Caco-2 (cell line): ENCODE data around the gene ZNF630. TPM values are rescaled to one million over a fixed set of nuclear protein-coding genes. Genes with fewer than 3 reads are reported as not detected.
"Not testable (repeated sequence)": the region's sequence is repeated elsewhere in the genome, so short reads cannot be mapped to it uniquely, and the experiment has no call there.

ENCODE experiments used
- BruUV-seq: library from RNA; stranded (reverse); fragments of 400-500 nt; replicated peaks from 2 replicates; lab custom pipeline; 2021; lab: Mats Ljungman, UMichigan
- CTCF ChIA-PET: fragments of 300-600 bp; sonication (Branson Sonifier 250); formaldehyde crosslinking; loops from one replicate; lab custom pipeline; 2022; ENCODE audit warnings: antibody characterized with exemption; lab: Charles Lee
- POLR2A ChIA-PET: fragments of 300-600 bp; sonication (Branson Sonifier 250); formaldehyde crosslinking; loops from one replicate; lab custom pipeline; 2022; ENCODE audit warnings: antibody characterized with exemption; lab: Charles Lee
- DNase-seq, 2 experiments: peaks; one replicate each; pipeline versions ENCODE4 v3.0.0 to v3.0.0-alpha.2; 2020 to 2022
- H3K27me3 ChIP-seq: replicated peaks from 2 replicates; pipeline ENCODE4 v1.6.0; 2011; ENCODE audit warnings: low read length; ENCODE audit not compliant: control insufficient read depth, insufficient read depth
- H3K36me3 ChIP-seq: 2 replicates; pipeline ENCODE4 v1.5.1; 2011; ENCODE audit warnings: low read length; ENCODE audit not compliant: control insufficient read depth, insufficient read depth
- H3K4me1 ChIP-seq: fragments of 250-450 bp; sonication (Bioruptor Pico); 2 replicates; pipeline ENCODE4 v1.5.1; 2020; ENCODE audit warnings: mild to moderate bottlenecking
- H3K4me3 ChIP-seq: 2 replicates; pipeline ENCODE4 v1.5.1; 2011; ENCODE audit warnings: low read depth, mild to moderate bottlenecking, control low read depth, low read length
- H3K9me3 ChIP-seq: fragments of 250-450 bp; sonication (Bioruptor Pico); 2 replicates; pipeline ENCODE4 v1.5.1; 2020; ENCODE audit warnings: mild to moderate bottlenecking, moderate library complexity
- H3K27ac Mint-ChIP-seq: one replicate; pipeline ENCODE4 v1.8.0; 2022; ENCODE audit warnings: mixed read lengths; ENCODE audit not compliant: unreplicated experiment
- H3K27me3 Mint-ChIP-seq: one replicate; pipeline ENCODE4 v1.8.0; 2022; ENCODE audit warnings: mixed read lengths; ENCODE audit not compliant: insufficient read depth, unreplicated experiment
- H3K36me3 Mint-ChIP-seq: one replicate; pipeline ENCODE4 v1.8.0; 2022; ENCODE audit warnings: mild to moderate bottlenecking, mixed read lengths; ENCODE audit not compliant: insufficient read depth, unreplicated experiment
- H3K4me1 Mint-ChIP-seq: one replicate; pipeline ENCODE4 v1.8.0; 2022; ENCODE audit warnings: low read depth, mixed read lengths; ENCODE audit not compliant: unreplicated experiment
- H3K4me3 Mint-ChIP-seq: one replicate; pipeline ENCODE4 v1.8.0; 2022; ENCODE audit warnings: mild to moderate bottlenecking, moderate library complexity, mixed read lengths; ENCODE audit not compliant: unreplicated experiment
- H3K9me3 Mint-ChIP-seq: one replicate; pipeline ENCODE4 v1.8.0; 2022; ENCODE audit warnings: mixed read lengths; ENCODE audit not compliant: unreplicated experiment
- CTCF ChIP-seq, 2 experiments: fragments of 200-600 bp in 1 of 2; IDR thresholded peaks; 1 replicate in 1 of 2; 2 replicates in 1 of 2; pipeline versions ENCODE4 v1.5.1 to v1.8.0; 2011 to 2022; ENCODE audit warnings: antibody characterized with exemption in 1 of 2, control low read depth in 1 of 2, inconsistent platforms in 1 of 2, low read depth in 1 of 2, low read length in 1 of 2, mild to moderate bottlenecking in 1 of 2, moderate library complexity in 1 of 2; ENCODE audit not compliant: insufficient read depth in 1 of 2, severe bottlenecking in 1 of 2, unreplicated experiment in 1 of 2
- intact Hi-C: fragments of 100-400 bp; cut with micrococcal nuclease; formaldehyde crosslinking; loops from one replicate; pipeline ENCODE4 v1.10.0; 2022; ENCODE audit not compliant: unreplicated experiment
- total RNA-seq: library from RNA; stranded (reverse); gene quantifications from 2 replicates; pipeline ENCODE4 v1.2.3, GENCODE V29; 2022

Gene ZNF630
- total RNA-seq, 1 experiment from 2014 or later: 2.7 TPM

GRCh38 chrX:48035891-48036290, 35.5 kb downstream of the ZNF630 start:
- no peaks in the 10 kb centered on the region for H3K36me3 Mint-ChIP-seq
- no peak for TF ChIP-seq CTCF (IDR thresholded peaks at IDR 0.05; ENCODE audit: insufficient read depth in 1 of 2, low read depth in 1 of 2, low read length in 1 of 2, severe bottlenecking in 1 of 2, unreplicated experiment in 1 of 2)
- no peak overlapping the region for H3K4me3 Mint-ChIP-seq
- Histone ChIP-seq H3K36me3 (no peaks in the 10 kb centered on the region), H3K9me3 (no peaks in the 10 kb centered on the region), H3K4me1 (0 out of 2 replicates have a peak, but pooled peaks cover 2% of the 10 kb centered on the region), H3K27me3 (no peaks in the 10 kb centered on the region), H3K4me3 (no peak overlapping the region)
- peak; percentile 32 to 52 for DNase-seq
- intact Hi-C loops: no loop called here
- BruUV-seq: no TSS peak
- ChIA-PET CTCF (no interaction called here), POLR2A (no interaction called here)
- peaks cover 13% of the 10 kb centered on the region for H3K4me1 Mint-ChIP-seq
- H3K27ac Mint-ChIP-seq: peak overlapping the region; percentile 15
- H3K9me3 Mint-ChIP-seq: peaks cover 9% of the 10 kb centered on the region
- peaks cover 2% of the 10 kb centered on the region for H3K27me3 Mint-ChIP-seq

GRCh38 chrX:48030641-48031173, 40.7 kb downstream of the ZNF630 start:
- H3K27ac Mint-ChIP-seq, POLR2A ChIA-PET, intact Hi-C loops, H3K36me3 ChIP-seq, H3K9me3 ChIP-seq, DNase-seq, H3K9me3 Mint-ChIP-seq, H3K36me3 Mint-ChIP-seq, CTCF ChIA-PET, H3K27me3 Mint-ChIP-seq, H3K4me3 ChIP-seq, H3K4me1 Mint-ChIP-seq, H3K27me3 ChIP-seq, BruUV-seq, H3K4me3 Mint-ChIP-seq, H3K4me1 ChIP-seq: not testable (repeated sequence)

- no peaks in the 10 kb centered on the region for H3K27me3 Mint-ChIP-seq
- POLR2A ChIA-PET: no interaction called here
- no peaks in the 10 kb centered on the region for H3K9me3 Mint-ChIP-seq
- no peaks in the 10 kb centered on the region for H3K36me3 Mint-ChIP-seq
- Histone ChIP-seq H3K36me3 (no peaks in the 10 kb centered on the region), H3K4me1 (no peaks in the 10 kb centered on the region), H3K9me3 (no peaks in the 10 kb centered on the region), H3K27me3 (no peaks in the 10 kb centered on the region), H3K4me3 (no peak overlapping the region)
- TF ChIP-seq CTCF (IDR thresholded peaks at IDR 0.05; ENCODE audit: insufficient read depth in 1 of 2, low read depth in 1 of 2, low read length in 1 of 2, severe bottlenecking in 1 of 2, unreplicated experiment in 1 of 2): no peak
- H3K4me1 Mint-ChIP-seq: peaks cover 9% of the 10 kb centered on the region
- no TSS peak for BruUV-seq
- H3K27ac Mint-ChIP-seq: no peak overlapping the region
- DNase-seq: no peak
- H3K4me3 Mint-ChIP-seq: no peak overlapping the region
- intact Hi-C loops: no loop called here
- CTCF ChIA-PET: no interaction called here
These were observed 41.2 kb downstream of the ZNF630 start for GRCh38 chrX:48030237-48030636.
